Measurements from ENCODE around the gene RPRD1B.

Gene RPRD1B

GRCh38 chr20:38036366-38036765 is 2.8 kb downstream of the RPRD1B start:
- no peak for DNase-seq (ENCODE audit: low spot score)

- DNase-seq (ENCODE audit: low spot score) = no peak
Measured at GRCh38 chr20:38040276-38040675, 6.7 kb downstream of the RPRD1B start.

DNA sequence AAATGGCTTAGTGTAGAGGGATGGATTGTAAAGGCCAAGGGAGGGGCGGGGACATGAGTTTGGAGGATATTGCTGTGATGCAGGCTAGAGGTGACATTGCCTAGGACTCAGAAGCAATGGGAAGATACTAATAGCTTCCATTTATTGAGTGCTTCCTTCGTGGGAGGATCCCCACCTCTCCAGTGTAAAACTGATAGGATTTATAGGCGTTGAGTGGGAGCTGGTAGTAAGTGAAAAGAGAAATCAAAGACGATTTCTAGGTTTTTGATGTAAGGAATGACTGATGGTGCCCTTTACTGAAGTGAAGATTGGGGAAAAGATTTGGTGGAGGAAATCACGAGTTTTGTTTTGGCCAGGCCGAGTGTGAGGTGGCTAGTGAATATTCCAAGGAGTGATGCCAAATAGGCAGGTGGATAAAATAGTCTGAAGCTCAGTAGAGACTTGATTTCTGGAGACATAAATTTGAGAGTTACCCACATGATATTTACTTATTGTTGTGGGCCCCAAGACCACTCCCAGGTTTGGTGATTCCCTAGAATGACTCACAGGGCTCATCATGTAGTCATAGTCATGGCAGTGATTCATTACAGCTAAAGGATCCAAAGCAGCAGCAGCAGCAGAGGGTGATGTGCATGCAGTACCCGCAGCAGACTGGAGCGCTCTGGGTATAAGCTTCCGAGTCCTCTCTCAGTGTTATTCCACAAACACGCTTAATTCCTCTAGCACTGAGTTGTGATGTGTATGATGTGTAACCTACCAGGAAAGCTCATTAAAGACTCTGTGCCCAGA is 10.2 kb downstream of the RPRD1B start:
- DNase-seq (ENCODE audit: low spot score) = no peak

GRCh38 chr20:38044685-38045084 is 11.1 kb downstream of the RPRD1B start:
- no peak for DNase-seq (ENCODE audit: low spot score)

DNA sequence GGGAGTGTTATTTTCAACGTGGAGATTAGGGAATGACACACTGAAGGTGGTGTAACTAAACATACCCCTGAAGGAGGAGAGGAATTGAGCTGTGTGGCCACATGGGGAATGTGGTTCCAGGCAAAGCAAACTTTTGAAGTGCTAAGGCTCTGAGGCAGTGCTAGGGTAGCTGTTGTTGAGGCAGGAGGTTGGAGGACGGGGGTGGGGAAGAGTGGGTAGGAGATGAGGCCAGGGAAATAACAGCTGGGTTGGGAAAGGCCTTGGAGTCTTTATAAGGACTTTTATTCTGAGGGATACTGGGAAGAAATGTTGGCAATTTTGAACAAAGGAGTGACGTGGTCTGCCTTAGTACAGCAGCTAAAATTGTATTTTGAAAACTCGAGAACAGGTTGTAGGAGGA is 13.0 kb downstream of the RPRD1B start:
- DNase-seq (ENCODE audit: low spot score) = no peak

DNA sequence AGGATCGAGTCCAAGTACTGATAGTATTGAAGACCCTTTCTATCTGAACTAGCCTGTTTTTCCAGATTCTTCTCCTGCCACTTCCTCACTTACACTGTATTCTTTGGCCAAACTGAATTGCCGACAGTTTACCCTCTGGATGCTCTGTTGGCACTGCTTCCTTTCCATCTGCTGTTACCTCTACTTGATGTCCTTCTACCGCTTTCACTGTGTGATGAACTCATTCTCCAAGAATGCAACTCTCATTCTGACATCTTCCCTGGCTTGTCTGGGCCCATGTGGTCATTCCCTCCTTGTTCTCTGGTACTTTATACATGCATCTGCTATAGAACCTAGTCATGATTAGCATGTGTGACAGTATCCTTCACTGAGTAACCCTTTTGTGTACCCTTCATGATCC is 16.3 kb downstream of the RPRD1B start:
- no peak for DNase-seq (ENCODE audit: low spot score)

- DNase-seq (ENCODE audit: low spot score) = no peak
Measured at GRCh38 chr20:38050686-38051085, 17.1 kb downstream of the RPRD1B start.

DNA sequence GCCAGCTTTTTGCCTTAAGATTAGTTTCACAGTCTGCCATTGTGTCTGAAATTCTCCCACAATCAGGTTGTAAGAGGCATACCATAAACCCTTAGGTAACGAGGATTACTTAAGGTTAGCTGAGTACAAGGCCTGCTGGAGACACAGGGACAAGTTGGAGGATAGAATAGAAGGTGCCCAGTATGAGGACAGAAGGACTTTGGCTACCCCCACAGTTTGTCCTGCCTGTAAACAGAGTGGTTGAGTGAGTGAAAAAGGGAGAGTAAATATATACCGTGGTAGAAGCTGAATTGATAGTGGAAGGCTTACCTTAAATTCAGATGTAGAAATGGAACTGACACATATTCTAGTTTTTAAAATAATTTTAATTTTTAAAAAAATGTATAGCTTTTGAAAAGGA is 19.3 kb downstream of the RPRD1B start:
- no peak for DNase-seq (ENCODE audit: low spot score)

GRCh38 chr20:38054647-38055046 is 21.1 kb downstream of the RPRD1B start:
- no peak for DNase-seq (ENCODE audit: low spot score)

- no peak for DNase-seq (ENCODE audit: low spot score)
Measured at GRCh38 chr20:38055294-38055693, 21.7 kb downstream of the RPRD1B start.

DNA sequence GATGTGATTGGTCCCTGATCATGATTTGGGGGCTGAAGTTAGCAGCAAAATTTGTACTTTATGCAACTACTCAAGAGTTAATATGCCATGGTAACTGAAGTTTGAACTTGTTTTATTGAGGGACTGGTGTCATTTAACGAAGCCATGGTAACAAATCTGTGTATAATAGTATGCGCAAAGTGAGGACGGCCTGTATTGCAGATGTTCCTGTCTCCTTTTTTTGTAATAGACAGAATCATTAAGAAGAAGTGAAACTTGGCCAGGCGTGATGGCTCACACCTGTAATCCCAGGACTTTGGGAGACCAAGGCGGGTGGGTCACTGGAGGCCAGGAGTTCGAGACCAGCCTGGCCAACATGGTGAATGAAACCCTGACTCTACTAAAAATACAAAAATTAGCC is 22.3 kb downstream of the RPRD1B start:
- DNase-seq (ENCODE audit: low spot score) = no peak

GRCh38 chr20:38057351-38057972 is 23.9 kb downstream of the RPRD1B start:
- peak; percentile 75 for DNase-seq (ENCODE audit: low spot score)

- no peak for DNase-seq (ENCODE audit: low spot score)
Measured at GRCh38 chr20:38059832-38060231, 26.3 kb downstream of the RPRD1B start.

DNA sequence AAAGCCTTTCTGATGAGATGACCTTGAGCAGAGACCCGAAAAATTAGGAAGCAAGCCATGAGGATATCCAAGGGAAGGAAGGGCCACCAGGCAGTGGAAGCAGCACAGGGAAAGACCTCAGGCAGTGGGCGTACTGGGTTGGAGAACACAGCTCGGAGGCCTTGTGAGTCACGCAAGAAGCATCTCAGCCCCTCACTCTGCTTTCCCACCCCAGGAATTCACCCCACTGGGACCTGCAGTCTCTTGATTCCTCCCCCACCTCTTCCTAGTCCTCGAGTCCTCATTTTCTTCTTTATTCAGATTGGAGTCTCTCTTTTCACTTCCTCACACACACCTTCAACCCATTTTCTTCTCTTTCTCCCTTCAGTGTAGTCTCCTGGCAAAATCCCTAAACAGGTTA is 27.0 kb downstream of the RPRD1B start:
- no peak for DNase-seq (ENCODE audit: low spot score)

DNA sequence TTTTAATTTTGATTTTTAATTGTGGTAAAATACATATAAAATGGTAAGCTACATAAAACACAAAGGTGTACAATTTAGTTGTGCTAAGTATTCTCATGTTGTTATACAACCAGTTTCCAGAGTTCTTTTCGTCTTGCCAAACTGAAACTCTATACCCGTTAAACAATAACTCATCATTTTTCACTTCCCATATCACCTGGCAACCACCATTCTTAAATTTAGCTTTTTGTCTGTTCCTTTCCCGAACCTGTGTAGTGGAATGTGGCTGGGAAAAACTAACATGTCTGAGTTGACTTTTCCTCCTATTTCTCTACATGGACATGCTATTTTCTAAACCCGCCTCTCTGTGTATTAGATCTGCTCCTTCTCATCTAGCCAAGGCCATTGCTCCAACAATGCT is 27.6 kb downstream of the RPRD1B start:
- DNase-seq (ENCODE audit: low spot score) = no peak

- DNase-seq (ENCODE audit: low spot score) = no peak
Measured at GRCh38 chr20:38062890-38063289, 29.3 kb downstream of the RPRD1B start.

DNA sequence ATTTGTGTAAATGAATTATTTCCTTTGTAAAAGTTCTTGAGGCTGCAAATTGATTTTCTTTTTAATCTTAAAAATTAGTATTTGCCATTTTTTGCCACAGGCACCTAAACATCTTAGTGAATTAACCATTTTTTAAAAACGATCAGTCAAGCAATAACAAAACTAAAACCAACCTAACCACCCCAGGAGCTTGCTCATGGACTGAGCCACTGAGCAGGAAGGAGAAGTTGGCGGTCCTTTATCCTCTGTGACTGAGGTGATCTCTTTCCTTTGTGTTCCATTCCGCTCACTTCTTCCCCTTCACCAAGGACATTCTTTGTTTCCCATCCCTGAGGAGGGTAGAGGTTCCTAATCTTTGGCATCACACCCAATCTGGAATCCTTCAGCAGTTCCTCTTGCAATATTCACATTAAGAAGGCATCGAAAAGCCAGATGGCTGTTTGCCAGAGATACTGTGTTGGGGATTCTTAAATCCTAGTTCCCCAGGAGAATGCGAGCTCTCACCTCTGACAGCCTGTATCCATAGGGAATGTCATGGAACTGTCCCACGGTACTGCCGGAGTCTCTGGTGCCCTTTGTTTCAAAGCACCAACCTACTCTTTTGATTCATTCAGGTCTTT is 30.5 kb downstream of the RPRD1B start:
- no peak for DNase-seq (ENCODE audit: low spot score)

DNA sequence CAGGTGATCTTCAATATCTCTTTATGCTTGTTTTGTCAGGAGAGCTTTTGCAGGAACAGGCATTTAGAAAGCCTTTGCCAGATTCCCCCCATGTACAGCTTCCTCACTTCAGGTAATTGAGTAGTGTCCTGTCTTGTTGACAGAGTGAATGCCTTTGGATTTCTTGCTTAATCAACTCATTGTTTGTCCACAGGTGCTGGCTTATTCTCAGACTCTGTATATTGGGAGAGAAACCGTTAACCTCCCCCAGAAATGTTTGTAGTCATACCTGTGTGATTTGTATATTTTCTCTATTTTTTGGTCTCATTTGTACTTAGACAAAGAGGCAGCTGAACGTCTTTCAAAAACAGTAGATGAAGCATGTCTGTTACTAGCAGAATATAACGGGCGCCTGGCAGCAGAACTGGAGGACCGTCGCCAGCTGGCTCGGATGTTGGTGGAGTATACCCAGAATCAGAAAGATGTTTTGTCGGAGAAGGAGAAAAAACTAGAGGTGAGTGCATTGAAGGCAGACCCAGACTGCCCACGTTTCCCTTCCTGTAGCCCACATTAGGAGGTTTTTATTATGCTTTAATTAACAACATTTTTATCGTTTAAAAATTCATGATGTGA is 32.3 kb downstream of the RPRD1B start:
- DNase-seq (ENCODE audit: low spot score) = no peak

GRCh38 chr20:38066969-38067716 is 33.6 kb downstream of the RPRD1B start:
- DNase-seq (ENCODE audit: low spot score) = no peak

GRCh38 chr20:38067717-38068365 is 34.3 kb downstream of the RPRD1B start:
- DNase-seq (ENCODE audit: low spot score) = no peak

- DNase-seq (ENCODE audit: low spot score) = no peak
Measured at GRCh38 chr20:38072898-38073297, 39.4 kb downstream of the RPRD1B start.

All from left forelimb (tissue), 1 donor.